ENCODE data around the gene BMPR1A.
"Not testable (repeated sequence)": the region's sequence is repeated elsewhere in the genome, so short reads cannot be mapped to it uniquely, and the experiment has no call there.

BMPR1A gene

DNA sequence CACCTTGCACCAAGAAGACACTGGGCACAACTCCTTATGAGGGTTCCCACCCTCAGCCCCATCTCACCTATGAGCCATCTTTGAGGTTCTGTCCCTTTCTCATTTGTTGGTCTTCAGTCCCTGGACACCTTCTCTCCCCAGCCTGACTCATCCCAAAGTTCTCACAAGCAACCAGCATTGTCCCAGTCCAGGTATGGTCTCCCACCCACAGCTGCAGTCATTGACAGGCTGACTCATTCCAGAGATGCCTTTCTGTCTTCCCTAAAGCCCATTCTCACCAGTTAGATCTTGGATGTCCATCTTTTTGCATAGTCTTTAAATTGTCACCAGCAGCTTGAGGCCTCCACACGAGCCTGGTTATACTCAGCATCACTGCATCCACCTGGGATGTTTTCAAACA, 26.7 kb upstream of the BMPR1A start:
- DNase-seq (ENCODE audit: low read depth in 1 of 2, low spot score in 1 of 2) = no peak

GRCh38 chr10:86730227-86730626, 26.2 kb upstream of the BMPR1A start:
- DNase-seq (ENCODE audit: low read depth in 1 of 2, low spot score in 1 of 2) = no peak

DNA sequence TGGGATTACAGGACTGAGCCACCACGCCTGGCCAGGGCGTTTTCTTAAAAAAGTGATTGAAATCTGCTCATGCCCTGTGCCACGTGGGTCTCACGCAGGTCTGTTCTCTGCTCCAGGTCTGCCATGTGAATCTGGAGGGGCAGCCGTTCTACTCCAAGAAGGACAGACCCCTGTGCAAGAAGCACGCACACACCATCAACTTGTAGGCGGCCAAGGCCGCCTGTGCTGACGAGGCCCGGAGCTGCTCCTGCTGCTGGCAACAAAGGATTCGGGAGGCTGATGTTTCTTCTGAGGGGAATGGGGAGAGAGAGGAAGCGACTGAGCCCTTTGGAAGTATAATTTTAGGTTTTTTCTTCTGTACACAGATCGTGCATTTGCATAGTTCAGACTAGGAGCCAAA, 23.6 kb upstream of the BMPR1A start:
- DNase-seq (ENCODE audit: low read depth in 1 of 2, low spot score in 1 of 2) = no peak

DNA sequence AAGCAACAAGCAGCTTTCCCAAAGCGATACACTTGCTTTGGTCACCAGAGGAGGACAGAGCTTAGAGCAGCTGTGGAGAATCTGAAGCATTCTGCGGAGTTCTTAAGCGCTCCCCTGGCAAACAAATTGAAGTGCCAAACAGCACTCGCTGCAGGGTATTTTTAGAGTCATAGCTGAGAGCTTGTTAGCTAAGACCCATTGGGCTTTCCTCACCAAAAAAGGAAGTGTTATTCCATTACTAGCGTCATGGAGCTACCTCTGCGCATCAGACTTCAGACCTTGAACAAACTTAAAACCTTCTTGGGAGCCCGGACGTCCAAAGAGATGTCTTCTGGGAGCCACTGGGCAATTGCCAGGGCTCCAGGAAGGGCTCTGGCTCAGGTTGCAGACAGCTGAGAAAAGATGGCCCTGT, 23.2 kb upstream of the BMPR1A start:
- DNase-seq (ENCODE audit: low read depth in 1 of 2, low spot score in 1 of 2) = no peak

DNA sequence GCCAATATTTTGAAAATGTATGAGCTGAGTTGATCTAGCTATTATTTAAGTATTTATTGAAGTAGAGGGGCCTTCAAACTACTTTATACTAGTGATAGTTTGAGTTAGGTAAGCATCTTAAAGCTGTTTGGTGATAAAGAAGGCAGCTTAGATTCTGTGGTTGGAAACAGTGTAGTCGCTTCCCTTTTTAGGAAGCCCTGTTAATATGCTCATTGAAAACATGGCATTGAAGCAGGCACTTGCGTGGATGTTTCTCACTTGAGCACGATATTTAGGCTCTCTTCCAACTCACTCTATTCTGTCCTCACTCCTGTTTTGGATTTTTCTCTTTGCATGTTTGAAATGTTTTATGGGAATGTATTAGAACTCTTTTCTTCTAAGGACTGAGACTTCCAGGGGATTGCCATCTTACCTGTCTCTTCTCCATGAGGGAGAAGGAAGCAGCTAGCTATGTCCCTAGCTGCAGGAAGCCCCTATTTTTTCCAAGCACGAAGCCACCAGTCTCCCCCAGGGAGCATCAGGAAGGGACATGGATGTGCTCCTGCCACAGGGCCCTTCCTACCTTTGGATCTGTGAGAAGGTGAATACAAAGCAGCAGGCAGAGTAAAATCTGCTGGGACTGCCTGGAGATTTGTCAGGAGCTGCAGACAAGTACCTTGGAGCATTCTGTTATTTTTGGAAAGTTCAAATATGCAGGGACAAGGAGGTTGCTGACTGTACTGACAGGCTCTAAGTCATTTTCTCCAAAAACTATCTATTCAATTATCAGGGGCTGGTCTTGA, 22.0 kb upstream of the BMPR1A start:
- no peak for DNase-seq (ENCODE audit: low read depth in 1 of 2, low spot score in 1 of 2)

DNA sequence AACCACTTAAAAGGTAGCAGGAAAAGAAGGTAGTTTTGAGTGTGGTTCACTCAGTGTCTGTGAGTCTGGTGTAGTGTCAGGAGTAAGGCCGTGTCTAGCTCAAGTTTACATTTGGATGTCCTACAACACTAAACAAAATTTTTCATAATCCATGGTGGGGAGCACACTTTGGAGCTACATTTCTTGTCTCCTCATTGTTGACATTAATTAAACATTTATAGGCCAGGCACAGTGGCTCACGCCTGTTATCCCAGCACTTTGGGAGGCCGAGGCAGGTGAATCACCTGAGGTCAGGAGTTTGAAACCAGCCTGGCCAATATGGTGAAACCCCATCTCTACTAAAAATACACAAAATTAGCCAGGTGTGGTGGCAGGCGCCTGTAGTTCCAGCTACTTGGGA, 21.1 kb upstream of the BMPR1A start:
- DNase-seq (ENCODE audit: low read depth in 1 of 2, low spot score in 1 of 2) = not testable (repeated sequence)

DNA sequence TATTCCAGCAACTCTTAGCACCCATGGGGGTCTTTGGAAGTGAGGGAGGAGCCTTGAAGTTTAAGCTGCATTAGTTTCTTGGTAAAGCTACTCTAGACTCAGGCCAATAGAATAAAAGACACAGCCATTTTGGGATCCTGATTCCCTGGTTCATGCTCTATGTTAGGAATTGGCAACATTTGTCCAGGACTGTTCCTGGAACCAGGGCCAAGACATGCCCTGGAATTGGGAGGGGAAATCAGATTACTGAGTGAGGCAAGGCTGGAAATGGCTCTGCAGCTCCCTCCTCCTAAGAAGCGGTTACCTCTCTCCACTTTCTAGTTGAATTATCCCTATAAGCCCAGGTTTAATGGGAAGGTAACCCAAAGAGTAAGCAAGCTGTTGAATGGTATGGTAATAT, 14.2 kb upstream of the BMPR1A start:
- DNase-seq (ENCODE audit: low read depth in 1 of 2, low spot score in 1 of 2) = no peak

DNA sequence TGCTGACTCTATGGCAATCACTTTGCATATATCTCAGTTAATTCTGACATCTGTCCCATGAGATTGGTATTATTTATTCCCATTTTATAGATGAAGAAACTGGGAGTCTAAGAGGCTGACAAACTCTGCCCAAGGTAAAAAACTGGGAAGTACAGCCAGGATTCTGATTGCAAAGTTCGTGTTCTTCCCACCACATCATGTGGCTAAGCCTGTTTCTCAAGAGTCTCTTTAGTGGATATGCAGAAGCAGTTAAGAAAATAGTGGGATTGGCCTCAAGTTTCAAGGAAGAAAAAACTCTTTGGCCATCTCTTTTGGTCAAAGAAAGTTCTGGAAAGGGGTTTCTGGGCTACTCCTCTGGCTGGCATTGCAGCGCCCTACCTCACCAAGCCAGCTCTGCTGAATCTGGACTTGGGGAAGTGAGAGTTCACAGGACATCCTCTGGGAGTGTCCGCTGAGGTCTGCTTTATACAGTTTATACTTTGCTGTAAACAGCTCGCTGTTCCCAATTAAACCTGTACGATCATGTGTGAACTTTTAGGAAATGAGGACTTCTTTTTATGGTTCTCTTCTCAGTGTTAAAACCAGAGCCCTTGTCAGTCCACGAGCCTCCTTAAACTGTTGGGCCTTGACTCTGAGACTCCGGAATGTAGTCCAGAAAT, 12.2 kb upstream of the BMPR1A start:
- no peak for DNase-seq (ENCODE audit: low read depth in 1 of 2, low spot score in 1 of 2)

- DNase-seq (ENCODE audit: low read depth in 1 of 2, low spot score in 1 of 2) = no peak
Measured at GRCh38 chr10:86747796-86748581, 8.4 kb upstream of the BMPR1A start.

GRCh38 chr10:86749854-86750253, 6.6 kb upstream of the BMPR1A start:
- DNase-seq (ENCODE audit: low read depth in 1 of 2, low spot score in 1 of 2) = no peak

DNA sequence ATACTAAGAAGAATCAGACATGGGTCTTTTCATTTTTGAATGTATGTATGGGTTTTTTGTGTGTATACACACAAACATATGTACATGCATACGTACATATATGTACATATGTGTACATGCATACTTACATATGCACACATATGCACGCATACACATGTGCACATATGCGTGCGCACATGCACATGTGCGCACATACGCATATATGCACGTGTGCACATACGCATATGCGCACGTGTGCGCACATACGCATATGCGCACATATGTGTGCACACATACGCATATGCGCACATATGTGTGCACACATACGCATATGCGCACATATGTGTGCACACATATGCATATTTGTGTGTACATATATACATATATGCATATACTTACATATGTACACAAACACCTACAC, 4.9 kb upstream of the BMPR1A start:
- no peak for DNase-seq (ENCODE audit: low read depth in 1 of 2, low spot score in 1 of 2)

- no peak for DNase-seq (ENCODE audit: low read depth in 1 of 2, low spot score in 1 of 2)
Measured at GRCh38 chr10:86752311-86752710, 4.1 kb upstream of the BMPR1A start.

DNA sequence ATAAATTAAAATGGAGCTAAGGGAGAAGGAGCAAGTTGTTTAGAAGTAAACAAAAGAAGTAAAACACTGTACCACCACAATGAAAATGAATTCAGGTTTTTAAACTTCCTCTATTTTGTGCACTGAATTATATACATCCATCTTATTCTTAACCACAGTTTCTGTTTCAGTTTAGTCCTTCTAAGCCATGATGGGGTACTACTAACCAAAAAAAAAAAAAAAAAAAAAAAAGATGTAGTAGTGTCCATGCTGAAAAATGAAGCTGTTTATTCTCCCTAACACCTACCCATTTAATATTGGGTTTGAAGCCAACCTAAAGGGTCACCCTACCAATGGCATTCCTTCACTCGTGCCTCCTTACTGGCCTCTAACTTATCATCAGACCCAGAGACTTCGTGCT, 3.4 kb upstream of the BMPR1A start:
- no peak for DNase-seq (ENCODE audit: low read depth in 1 of 2, low spot score in 1 of 2)

GRCh38 chr10:86753638-86754434, 2.6 kb upstream of the BMPR1A start:
- DNase-seq (ENCODE audit: low read depth in 1 of 2, low spot score in 1 of 2) = no peak

GRCh38 chr10:86755454-86755739, 1.0 kb upstream of the BMPR1A start:
- no peak for DNase-seq (ENCODE audit: low read depth in 1 of 2, low spot score in 1 of 2)

- peak; percentile 72 to 76 for DNase-seq (ENCODE audit: low read depth in 1 of 2, low spot score in 1 of 2)
Measured at GRCh38 chr10:86755740-86756510, 494 bp upstream of the BMPR1A start.

DNA sequence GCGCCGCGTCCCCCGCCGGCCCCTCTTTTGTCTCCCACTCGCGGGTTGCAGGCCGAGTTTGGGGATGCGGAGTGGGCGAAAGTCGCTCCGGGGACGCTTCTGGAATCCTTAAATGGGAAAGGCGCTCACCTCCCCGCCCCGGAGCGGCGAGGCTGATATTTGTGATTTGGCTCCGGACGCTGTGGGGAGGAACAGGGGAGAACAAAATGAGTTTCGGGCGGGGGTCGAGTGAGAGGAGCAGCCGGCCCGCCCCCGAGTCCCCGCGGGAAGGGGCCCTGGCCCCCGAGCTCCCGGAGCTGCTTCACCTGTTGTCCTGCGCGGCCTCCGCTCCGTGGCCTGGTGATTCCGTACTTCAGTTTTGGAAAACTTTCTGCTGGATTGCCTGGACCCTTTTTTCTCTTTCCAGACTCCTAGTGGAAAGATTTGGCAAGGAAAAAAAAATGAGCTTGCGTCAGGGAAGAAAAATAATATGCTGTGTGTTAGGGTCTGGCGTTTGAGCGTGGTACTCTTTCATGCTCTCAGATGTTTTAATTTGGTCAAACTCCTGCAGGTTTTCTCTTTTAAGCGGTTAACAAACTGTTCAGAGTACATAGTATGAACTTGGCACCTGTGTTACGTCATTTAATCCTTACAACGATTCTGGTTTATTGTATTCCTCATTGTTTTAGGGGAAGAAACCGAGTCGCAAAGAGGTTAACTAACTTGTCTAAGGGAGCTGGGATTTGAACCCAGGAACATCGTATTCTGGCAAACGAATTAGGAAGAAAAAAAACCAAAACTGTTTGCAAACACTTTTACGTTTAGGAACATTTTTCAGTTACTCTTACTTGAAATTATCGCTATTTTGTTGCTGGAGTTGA, 924 bp downstream of the BMPR1A start:
- peak in 1 of 2 donors; percentile 3 for DNase-seq (ENCODE audit: low read depth in 1 of 2, low spot score in 1 of 2)

GRCh38 chr10:86758189-86759072, 2.0 kb downstream of the BMPR1A start:
- no peak for DNase-seq (ENCODE audit: low read depth in 1 of 2, low spot score in 1 of 2)
